Endothelial cell of umbilical vein (primary cell): Measurements from ENCODE around the gene SHKBP1. TPM values are rescaled to one million over a fixed set of nuclear protein-coding genes. Genes with fewer than 3 reads are reported as not detected.

ENCODE experiments used
- BruUV-seq: library from RNA; stranded (reverse); fragments of 400-500 nt; replicated peaks from 2 replicates; lab custom pipeline; 2021; lab: Mats Ljungman, UMichigan
- CTCF ChIA-PET: fragments of 300-600, 350-600 bp; sonication (Branson Sonifier 250); formaldehyde crosslinking; loops from one replicate; lab custom pipeline; 2021; ENCODE audit warnings: antibody characterized with exemption, inconsistent platforms; lab: Charles Lee
- POLR2A ChIA-PET: fragments of 300-600, 350-600 bp; sonication (Branson Sonifier 250); formaldehyde crosslinking; loops from one replicate; lab custom pipeline; 2021; ENCODE audit warnings: antibody characterized with exemption, inconsistent platforms; lab: Charles Lee
- DNase-seq: peaks from one replicate; pipeline ENCODE4 v3.0.0-alpha.2; 2011; ENCODE audit warnings: low read depth, low spot score
- FAIRE-seq: peaks from 2 replicates; lab custom pipeline; 2011; peaks lifted over from hg19 to GRCh38; lab: Jason Lieb, UNC
- H2AFZ ChIP-seq: 2 replicates; pipeline ENCODE4 v1.6.0; 2012; ENCODE audit warnings: low read depth, low read length, control low read depth, inconsistent platforms
- H3K27ac ChIP-seq: 2 replicates; pipeline ENCODE4 v1.5.1; 2011; ENCODE audit warnings: low read depth, mild to moderate bottlenecking, control low read depth, low read length, moderate library complexity; ENCODE audit not compliant: insufficient read depth
- H3K27me3 ChIP-seq, 2 experiments: 2 replicates each; pipeline versions ENCODE4 v1.6.0 to v1.6.1; 2011; ENCODE audit warnings: low read length in 2 of 2, mixed read lengths in 1 of 2; ENCODE audit not compliant: control insufficient read depth in 2 of 2, insufficient read depth in 2 of 2
- H3K36me3 ChIP-seq, 2 experiments: 2 replicates in 1 of 2; 3 replicates in 1 of 2; pipeline ENCODE4 v1.5.1; 2011; ENCODE audit warnings: low read length in 2 of 2, mild to moderate bottlenecking in 1 of 2, moderate library complexity in 1 of 2; ENCODE audit not compliant: control insufficient read depth in 2 of 2, insufficient read depth in 2 of 2; ENCODE audit errors: extremely low read depth in 1 of 2
- H3K4me1 ChIP-seq: 3 replicates; pipeline ENCODE4 v1.5.1; 2011; ENCODE audit warnings: mild to moderate bottlenecking, low read length; ENCODE audit not compliant: control insufficient read depth, insufficient read depth; ENCODE audit errors: extremely low read depth
- H3K4me2 ChIP-seq: 2 replicates; pipeline ENCODE4 v1.6.1; 2011; ENCODE audit warnings: low read length, control low read depth, mixed read lengths; ENCODE audit not compliant: insufficient read depth
- H3K4me3 ChIP-seq, 3 experiments: fragments of 200-600 bp in 1 of 3; sonication (generic), shearing (Covaris generic) in 1 of 3; replicated peaks in 1 of 3; 2 replicates each; pipeline ENCODE4 v1.5.1; 2011 to 2016; ENCODE audit warnings: control low read depth in 3 of 3, low read length in 3 of 3, mild to moderate bottlenecking in 2 of 3, inconsistent platforms in 1 of 3, low read depth in 1 of 3, moderate library complexity in 1 of 3; ENCODE audit not compliant: insufficient read depth in 1 of 3
- H3K79me2 ChIP-seq: 2 replicates; pipeline ENCODE4 v1.6.0; 2012; ENCODE audit warnings: low read length, inconsistent platforms; ENCODE audit not compliant: control insufficient read depth, insufficient read depth
- H3K9ac ChIP-seq: replicated peaks from 2 replicates; pipeline ENCODE3; 2011; ENCODE audit warnings: low read length, control low read depth; ENCODE audit not compliant: insufficient read depth; ENCODE audit errors: extremely low read depth
- H3K9me1 ChIP-seq: replicated peaks from 3 replicates; pipeline ENCODE4 v1.6.0; 2011; ENCODE audit warnings: mild to moderate bottlenecking, low read length; ENCODE audit not compliant: control insufficient read depth, insufficient read depth; ENCODE audit errors: extremely low read depth
- H3K9me3 ChIP-seq: replicated peaks from 2 replicates; pipeline ENCODE4 v1.5.1; 2012; ENCODE audit warnings: low read length, inconsistent platforms; ENCODE audit not compliant: control insufficient read depth, insufficient read depth
- H4K20me1 ChIP-seq: replicated peaks from 2 replicates; pipeline ENCODE3; 2011; ENCODE audit warnings: mild to moderate bottlenecking, low read length; ENCODE audit not compliant: control insufficient read depth, insufficient read depth; ENCODE audit errors: extremely low read depth
- EZH2 ChIP-seq: IDR thresholded peaks from 2 replicates; pipeline ENCODE4 v1.6.1; 2012; ENCODE audit warnings: borderline replicate concordance, low read depth, mild to moderate bottlenecking, moderate library complexity, low read length, inconsistent platforms; ENCODE audit not compliant: severe bottlenecking
- FOS ChIP-seq: IDR thresholded peaks from 2 replicates; pipeline ENCODE4 v1.6.1; 2011; ENCODE audit warnings: mild to moderate bottlenecking, low read length, moderate library complexity, borderline replicate concordance; ENCODE audit not compliant: insufficient read depth
- GATA2 ChIP-seq: IDR thresholded peaks from 2 replicates; pipeline ENCODE4 v1.7.0; 2011; ENCODE audit warnings: low read depth, mild to moderate bottlenecking, moderate library complexity, mixed read lengths, low read length; ENCODE audit not compliant: insufficient read length, insufficient read depth
- JUN ChIP-seq: IDR thresholded peaks from 2 replicates; pipeline ENCODE4 v1.6.1; 2011; ENCODE audit warnings: borderline replicate concordance, low read depth; ENCODE audit not compliant: insufficient read length, insufficient read depth
- MAX ChIP-seq: IDR thresholded peaks from 2 replicates; pipeline ENCODE4 v1.6.1; 2011; ENCODE audit not compliant: insufficient read depth, insufficient read length
- MYC ChIP-seq: IDR thresholded peaks from one replicate; pipeline ENCODE4 v1.6.1; 2011; ENCODE audit warnings: mild to moderate bottlenecking, low read depth, low read length
- POLR2A ChIP-seq: IDR thresholded peaks from 2 replicates; pipeline ENCODE4 v1.6.1; 2012; ENCODE audit warnings: low read depth, mild to moderate bottlenecking, control low read depth, low read length
- POLR2AphosphoS5 ChIP-seq: IDR thresholded peaks from 2 replicates; pipeline ENCODE4 v1.6.1; 2012; ENCODE audit warnings: low read depth, mild to moderate bottlenecking, control low read depth, low read length, moderate library complexity; ENCODE audit not compliant: insufficient read depth
- dilution Hi-C: fragments of 300-500 bp; cut with MboI; formaldehyde crosslinking; loops from one replicate; pipeline ENCODE4 v1.15.0; 2019; ENCODE audit warnings: low sequenced_read_pairs; ENCODE audit not compliant: extremely low pct_ligation_motif_present
- intact Hi-C: fragments of 100-400 bp; cut with micrococcal nuclease; formaldehyde crosslinking; loops from one replicate; pipeline ENCODE4 v1.10.0; 2022
- polyA plus RNA-seq, 4 experiments: library from polyadenylated mRNA; depleted of rRNA in 3 of 4; stranded (reverse) in 3 of 4; unstranded in 1 of 4; fragments of >200 nt; gene quantifications; 2 replicates each; pipeline versions ENCODE4 v1.2.1 to v1.2.3, GENCODE V29; 2011 to 2012; ENCODE audit warnings: missing spikeins in 1 of 4
- total RNA-seq: library from RNA; stranded (reverse); gene quantifications from 2 replicates; pipeline ENCODE4 v1.2.3, GENCODE V29; 2021
- TF ChIP-seq, protein P1 (sequence below), 2 donors: IDR thresholded peaks; 1 replicate in 1 of 2; 2 replicates in 1 of 2; pipeline ENCODE4 v1.5.1; 2011; ENCODE audit warnings: low read length in 2 of 2, mild to moderate bottlenecking in 2 of 2, moderate library complexity in 2 of 2, control low read depth in 1 of 2, inconsistent platforms in 1 of 2, low read depth in 1 of 2; ENCODE audit not compliant: insufficient read depth in 1 of 2; ENCODE audit errors: extremely low read depth in 1 of 2

The SHKBP1 gene
- total and polyA plus RNA-seq, 2 donors (not counting 3 experiments of a cell fraction or from before 2014, with no cell fraction given), result 106 to 113 TPM

GRCh38 chr19:40620161-40620485, 43.5 kb downstream of the SHKBP1 start:
- H3K79me2 ChIP-seq, result no peaks in the 10 kb centered on the region
- DNase-seq, result no peak
- no peaks in the 10 kb centered on the region for H3K27me3 ChIP-seq
- H3K9me1 ChIP-seq, result no peaks in the 10 kb centered on the region
- H3K4me1 ChIP-seq, result no peaks in the 10 kb centered on the region
- intact Hi-C loops (no loop called here), dilution Hi-C loops (no loop called here)
- H3K27ac ChIP-seq, result no peak overlapping the region
- TF ChIP-seq MAX (no peak), EZH2 (no peak)
- FAIRE-seq, result no peak
- POLR2A ChIA-PET, result no interaction called here
- H4K20me1 ChIP-seq, result no peaks in the 10 kb centered on the region
- BruUV-seq, result no TSS peak
- no peak overlapping the region for H3K4me3 ChIP-seq
- no peaks in the 10 kb centered on the region for H3K36me3 ChIP-seq
- no peak overlapping the region for H3K9ac ChIP-seq
- CTCF ChIA-PET, result interaction anchor here (0.7 to 7.6 kb wide), 3 partner anchors 14 to 156 kb away, joined by 3 to 70 read pairs (median 4); no protein-coding TSS in a partner anchor
- no peak overlapping the region for H3K4me2 ChIP-seq
- H3K9me3 ChIP-seq, result no peaks in the 10 kb centered on the region
- H2AFZ ChIP-seq, result no peak overlapping the region

DNA sequence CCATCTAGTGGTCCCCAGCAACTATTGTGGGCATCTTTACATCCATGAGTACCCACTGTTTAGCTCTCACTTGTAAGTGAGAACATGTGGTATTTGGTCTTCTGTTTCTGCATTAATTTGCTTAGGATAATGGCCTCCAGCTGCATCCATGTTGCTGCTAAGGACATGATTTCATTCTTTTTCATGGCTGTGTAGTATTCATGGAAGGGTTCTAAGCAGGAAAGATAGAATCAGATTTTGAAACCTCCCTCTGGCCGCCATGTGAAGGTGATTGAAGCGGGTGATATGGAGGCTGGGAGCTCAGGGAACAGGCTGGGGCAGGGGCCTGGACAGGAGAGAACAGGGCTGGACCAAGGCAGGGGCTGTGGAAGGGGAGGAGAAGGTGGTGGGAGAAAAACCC, 44.6 kb downstream of the SHKBP1 start:
- Histone ChIP-seq H4K20me1 (no peaks in the 10 kb centered on the region), H3K9me3 (no peaks in the 10 kb centered on the region), H3K9me1 (no peaks in the 10 kb centered on the region), H3K4me2 (no peak overlapping the region), H3K27ac (no peak overlapping the region), H3K79me2 (no peaks in the 10 kb centered on the region), H3K36me3 (no peaks in the 10 kb centered on the region), H2AFZ (no peak overlapping the region), H3K27me3 (no peaks in the 10 kb centered on the region), H3K9ac (no peak overlapping the region), H3K4me1 (no peaks in the 10 kb centered on the region), H3K4me3 (no peak overlapping the region)
- no peak for FAIRE-seq
- intact Hi-C loops, result no loop called here
- no peak for DNase-seq
- dilution Hi-C loops, result no loop called here
- ChIA-PET CTCF (interaction anchor here (1.4 to 7.6 kb wide), 2 partner anchors 13 to 19 kb away, joined by 4 to 70 read pairs; no protein-coding TSS in a partner anchor), POLR2A (no interaction called here)
- TF ChIP-seq GATA2 (no peak), JUN (no peak), POLR2AphosphoS5 (no peak), FOS (no peak), POLR2A (no peak), MYC (no peak), EZH2 (no peak), MAX (no peak)
- TF ChIP-seq, protein P1, sequence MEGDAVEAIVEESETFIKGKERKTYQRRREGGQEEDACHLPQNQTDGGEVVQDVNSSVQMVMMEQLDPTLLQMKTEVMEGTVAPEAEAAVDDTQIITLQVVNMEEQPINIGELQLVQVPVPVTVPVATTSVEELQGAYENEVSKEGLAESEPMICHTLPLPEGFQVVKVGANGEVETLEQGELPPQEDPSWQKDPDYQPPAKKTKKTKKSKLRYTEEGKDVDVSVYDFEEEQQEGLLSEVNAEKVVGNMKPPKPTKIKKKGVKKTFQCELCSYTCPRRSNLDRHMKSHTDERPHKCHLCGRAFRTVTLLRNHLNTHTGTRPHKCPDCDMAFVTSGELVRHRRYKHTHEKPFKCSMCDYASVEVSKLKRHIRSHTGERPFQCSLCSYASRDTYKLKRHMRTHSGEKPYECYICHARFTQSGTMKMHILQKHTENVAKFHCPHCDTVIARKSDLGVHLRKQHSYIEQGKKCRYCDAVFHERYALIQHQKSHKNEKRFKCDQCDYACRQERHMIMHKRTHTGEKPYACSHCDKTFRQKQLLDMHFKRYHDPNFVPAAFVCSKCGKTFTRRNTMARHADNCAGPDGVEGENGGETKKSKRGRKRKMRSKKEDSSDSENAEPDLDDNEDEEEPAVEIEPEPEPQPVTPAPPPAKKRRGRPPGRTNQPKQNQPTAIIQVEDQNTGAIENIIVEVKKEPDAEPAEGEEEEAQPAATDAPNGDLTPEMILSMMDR (IDR thresholded peaks at IDR 0.05; ENCODE audit: extremely low read depth in 1 of 2, insufficient read depth in 1 of 2, low read depth in 1 of 2, low read length in 2 of 2), result no peak
- no TSS peak for BruUV-seq
